HG03064 (cell line): Measurements from ENCODE around the gene D2HGDH.

Experiments used
- ATAC-seq: cut with Tn5 transposase; IDR thresholded peaks from one replicate; pipeline ENCODE4 v1.9.1; 2021; ENCODE audit warnings: low read depth; ENCODE audit not compliant: unreplicated experiment

Gene D2HGDH

DNA sequence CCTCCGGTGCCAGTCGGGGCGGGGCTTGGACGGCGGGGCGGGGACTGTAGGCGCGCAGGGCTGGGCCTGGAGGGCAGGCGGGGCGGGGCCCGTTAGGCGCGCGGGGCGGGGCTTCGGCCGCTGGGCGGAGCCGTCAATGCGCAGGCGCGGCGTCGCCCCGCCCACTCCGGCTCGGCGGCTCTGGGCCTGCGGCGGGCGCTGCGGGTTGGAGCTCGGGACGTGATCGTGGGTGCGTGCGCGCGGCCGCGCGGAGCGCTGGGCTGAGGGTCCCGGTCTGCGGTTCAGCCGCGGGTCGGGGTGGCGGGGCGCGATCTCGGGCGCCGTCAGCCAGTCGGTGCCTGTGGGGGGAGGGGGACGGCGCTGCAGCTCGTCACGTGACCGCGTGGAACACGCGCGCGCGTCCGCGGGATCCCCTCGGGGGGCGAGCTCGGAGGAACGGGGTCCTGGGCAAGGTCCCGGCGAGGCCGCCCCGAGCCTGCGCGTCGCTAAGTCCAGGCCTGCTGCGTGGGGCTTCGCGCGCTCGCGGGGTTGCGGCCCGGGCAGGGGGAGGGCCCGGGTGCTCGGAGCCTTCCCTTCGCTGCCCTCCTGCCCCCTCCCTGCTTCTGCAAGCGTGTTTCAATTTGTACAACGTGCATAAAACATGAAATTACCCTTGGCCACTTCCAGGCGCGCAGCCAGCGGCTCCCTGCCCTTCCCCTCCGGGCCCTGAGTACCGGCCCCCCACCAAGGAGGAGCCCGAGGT is at the start of gene D2HGDH:
Gene D2HGDH, plus strand, starts transcription at position 164 of the 742 bp plus-strand sequence. CDS start 595 bp downstream, outside the sequence.
- ATAC-seq, result peak; percentile 78

GRCh38 chr2:241686324-241686649 is 48.1 kb upstream of the D2HGDH start:
- peak; percentile 27 for ATAC-seq

DNA sequence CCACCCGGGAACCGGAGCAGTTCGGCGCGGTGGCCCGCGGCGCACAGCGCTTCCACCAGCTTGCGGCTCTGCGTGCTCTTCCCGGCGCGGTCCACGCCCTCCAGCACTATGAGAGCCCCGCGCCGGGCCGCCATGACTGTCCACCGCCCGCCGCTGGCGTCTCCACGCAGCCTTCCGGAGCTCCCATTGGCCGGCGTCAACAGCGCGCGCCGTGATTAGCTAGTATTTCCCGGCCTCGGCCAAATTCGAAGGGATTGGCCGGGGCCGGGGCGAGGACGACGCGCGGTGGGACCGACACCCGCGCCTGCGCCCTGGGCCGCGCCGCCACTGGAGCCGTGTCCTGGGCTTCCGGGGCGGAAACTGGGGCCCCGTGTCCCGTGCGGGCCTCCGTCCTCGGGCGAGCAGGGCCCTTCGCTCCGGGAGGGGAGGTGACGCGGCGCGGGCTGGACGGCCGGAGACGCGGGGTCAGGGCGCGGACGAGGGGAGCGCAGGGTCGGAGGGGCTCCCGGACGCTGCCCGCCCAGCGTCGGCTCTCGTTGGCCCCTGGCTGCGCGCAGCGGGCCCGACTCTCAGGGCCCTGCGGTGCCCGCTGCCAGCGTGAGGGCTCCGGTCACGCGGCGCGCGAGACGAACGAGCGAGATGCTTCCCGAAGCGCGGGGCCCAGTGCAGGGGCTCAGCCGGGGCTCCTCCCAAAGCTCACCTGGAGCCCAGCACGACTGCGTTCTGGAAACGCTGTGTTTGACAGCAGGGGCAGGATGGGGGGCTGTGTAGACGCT is 47.6 kb upstream of the D2HGDH start, which contains the start of gene DTYMK:
Gene DTYMK, minus strand, starts transcription at position 166 of the 776 bp plus-strand sequence. Its CDS starts 32 bp downstream, at position 134.
- peak; percentile 94 for ATAC-seq

- no peak for ATAC-seq
Measured at GRCh38 chr2:241689306-241689705, 45.1 kb upstream of the D2HGDH start.

- no peak for ATAC-seq
Measured at GRCh38 chr2:241690202-241690717, 44.2 kb upstream of the D2HGDH start.

GRCh38 chr2:241692448-241692847 is 42.0 kb upstream of the D2HGDH start:
- no peak for ATAC-seq

GRCh38 chr2:241695651-241696050 is 38.8 kb upstream of the D2HGDH start:
- no peak for ATAC-seq

- no peak for ATAC-seq
Measured at GRCh38 chr2:241701149-241701398, 33.4 kb upstream of the D2HGDH start.

- peak; percentile 47 for ATAC-seq
Measured at GRCh38 chr2:241701399-241702154, 32.9 kb upstream of the D2HGDH start, which contains the start of gene ING5. Gene ING5, plus strand, starts transcription at chr2:241702039. Its CDS starts 27 bp downstream, at chr2:241702066.

DNA sequence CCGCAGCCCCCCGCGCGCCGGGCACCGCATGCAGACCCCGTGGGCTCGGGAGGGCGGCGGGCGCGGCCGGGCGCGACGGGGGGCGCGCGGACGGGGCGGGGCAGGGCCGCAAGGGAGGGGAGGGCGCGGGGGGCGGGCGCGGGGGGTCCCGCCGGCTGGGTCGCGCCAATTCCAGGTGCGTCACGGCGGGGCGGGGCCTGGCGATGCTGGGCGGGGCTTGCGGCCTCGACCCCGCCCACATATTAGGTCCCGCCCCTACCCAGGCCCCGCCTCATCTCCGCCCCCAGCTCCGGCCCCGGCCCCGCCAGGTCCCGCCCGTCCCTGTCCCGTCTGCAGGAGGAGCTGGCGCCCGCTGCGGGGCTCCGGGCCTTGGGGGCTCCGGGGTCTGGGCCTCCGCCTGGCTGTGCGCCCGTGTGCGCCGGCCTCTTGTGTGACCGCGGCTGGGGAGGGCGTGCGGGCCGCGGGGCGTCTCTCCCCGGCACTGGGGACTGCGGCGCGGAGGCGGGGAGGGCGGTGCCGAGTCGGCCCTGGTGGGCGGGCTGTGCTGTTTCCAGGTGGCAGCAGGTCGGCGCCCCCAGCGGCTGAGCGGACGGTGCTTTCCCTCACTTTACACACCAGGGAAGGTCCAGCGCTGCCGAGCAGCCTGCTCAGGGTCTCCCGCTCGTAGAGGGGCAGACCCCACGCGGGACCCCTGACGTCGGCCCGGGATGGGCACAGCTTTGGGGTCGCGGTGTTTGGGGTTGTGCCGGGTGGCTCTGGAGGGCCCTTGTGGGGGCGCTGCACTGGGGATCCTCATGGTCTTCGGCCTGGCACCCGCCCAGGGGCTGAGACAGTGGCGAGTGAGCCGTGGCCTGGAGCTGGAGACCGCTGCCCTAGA is 32.0 kb upstream of the D2HGDH start:
- peak; percentile 62 for ATAC-seq

- no peak for ATAC-seq
Measured at GRCh38 chr2:241703032-241703604, 31.3 kb upstream of the D2HGDH start.

DNA sequence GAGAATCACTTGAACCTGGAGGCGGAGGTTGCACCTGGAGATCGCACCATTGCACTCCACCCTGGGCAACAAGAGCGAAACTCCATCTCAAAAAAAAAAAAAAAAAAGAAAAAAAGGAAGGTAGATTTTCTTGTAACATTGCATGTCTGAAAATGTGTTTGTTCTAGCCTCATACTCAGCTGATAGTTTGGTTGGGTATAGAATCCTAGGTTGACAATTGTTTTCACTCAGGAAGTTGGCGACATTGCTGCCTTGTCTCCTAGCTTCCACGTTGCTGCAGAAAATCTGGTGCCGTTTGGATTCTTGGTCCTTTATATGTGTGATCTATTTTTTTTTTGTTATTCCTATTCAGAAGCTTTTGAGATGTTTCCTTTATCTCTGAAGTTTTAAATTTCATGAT is 27.9 kb upstream of the D2HGDH start:
- ATAC-seq, result no peak

- no peak for ATAC-seq
Measured at GRCh38 chr2:241708879-241709278, 25.6 kb upstream of the D2HGDH start.

DNA sequence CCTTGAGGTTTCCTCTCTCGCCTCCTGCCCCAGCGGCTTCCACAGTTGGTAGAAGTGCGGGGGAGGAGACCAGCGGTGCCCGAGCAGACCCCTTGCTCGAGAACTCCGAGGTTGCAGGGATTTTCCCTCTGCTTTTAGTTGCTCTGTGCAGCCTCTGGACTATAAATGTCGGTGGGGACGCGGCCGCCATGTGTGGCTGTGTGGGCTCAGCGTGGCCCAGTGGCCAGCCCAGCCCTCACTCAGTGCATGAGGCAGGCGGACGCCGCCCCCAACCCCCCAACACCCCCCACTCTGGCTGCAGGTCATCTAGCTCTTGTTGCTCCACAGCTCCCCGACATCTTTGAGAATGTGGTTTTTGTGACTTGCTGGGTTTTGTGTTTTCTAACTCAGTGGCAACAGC is 15.3 kb upstream of the D2HGDH start:
- ATAC-seq, result no peak

- no peak for ATAC-seq
Measured at GRCh38 chr2:241720099-241720498, 14.3 kb upstream of the D2HGDH start.

DNA sequence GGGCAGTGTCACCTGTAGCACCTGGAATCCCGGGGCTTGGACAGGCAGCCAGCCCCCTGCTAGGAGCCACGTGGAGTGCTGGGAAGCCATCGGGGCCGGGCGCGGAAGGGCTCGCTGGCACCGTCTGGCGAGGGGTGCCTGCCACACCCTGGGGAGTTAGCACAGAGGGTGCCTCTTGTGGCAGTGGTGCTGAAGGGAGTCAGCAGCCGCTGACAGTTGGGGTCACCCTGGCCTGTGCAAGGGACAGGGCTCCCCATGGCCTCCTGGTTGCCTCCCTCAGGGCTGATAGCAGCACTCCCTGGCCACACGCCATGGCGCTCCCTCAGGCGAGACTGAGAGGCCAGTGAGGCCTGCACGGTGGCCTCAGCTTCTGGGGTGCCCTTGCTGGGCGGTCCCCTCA is 13.9 kb upstream of the D2HGDH start:
- no peak for ATAC-seq

DNA sequence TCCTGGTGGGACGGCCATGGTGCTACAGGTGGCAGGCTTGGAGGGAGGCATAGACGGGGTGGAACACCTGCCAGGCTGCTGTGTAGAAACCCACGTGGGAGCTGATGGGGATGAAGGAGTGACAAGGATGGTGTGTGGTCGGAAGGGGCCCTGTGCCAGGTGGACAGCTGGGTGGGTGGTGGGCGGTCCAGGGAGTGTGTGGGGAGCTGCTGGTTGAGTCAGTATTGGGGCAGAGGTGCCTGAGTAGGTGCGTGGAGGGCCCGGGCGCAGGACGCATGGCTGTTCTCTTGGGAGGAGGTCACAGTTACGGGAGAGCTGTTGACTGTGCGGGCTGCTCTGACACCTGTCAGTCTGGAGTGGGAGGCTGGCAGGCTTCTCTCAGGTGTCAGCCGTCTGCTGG is 12.6 kb upstream of the D2HGDH start:
- ATAC-seq, result no peak

GRCh38 chr2:241722896-241723454 is 11.5 kb upstream of the D2HGDH start:
- ATAC-seq, result no peak

- no peak for ATAC-seq
Measured at GRCh38 chr2:241724259-241724974, 10.0 kb upstream of the D2HGDH start.
